Transverse colon (tissue), 4 donors: ENCODE results near the gene PPP4R2.

Experiments used
- EP300 ChIP-seq: sonication (generic); formaldehyde crosslinking; IDR thresholded peaks from one replicate; pipeline ENCODE4 v1.6.1; 2017; ENCODE audit warnings: antibody characterized with exemption, low read depth
- POLR2A ChIP-seq: fragments of 450-650 bp; IDR thresholded peaks from one replicate; pipeline ENCODE4 v1.6.1; 2016; ENCODE audit warnings: antibody characterized with exemption, mild to moderate bottlenecking, moderate library complexity
- POLR2AphosphoS5 ChIP-seq, 3 donors: sonication (generic); formaldehyde crosslinking; IDR thresholded peaks; one replicate each; pipeline ENCODE4 v1.6.1; 2016; ENCODE audit warnings: antibody characterized with exemption in 3 of 3
- TF ChIP-seq, protein P1 (sequence below), 5 experiments: fragments of 200-600 bp in 3 of 5; fragments of 450-650 bp in 2 of 5; sonication (generic) in 3 of 5; IDR thresholded peaks; 1 replicate in 2 of 5; 2 replicates in 3 of 5; pipeline ENCODE4 v1.5.1; 2016 to 2017; ENCODE audit warnings: antibody characterized with exemption in 5 of 5, inconsistent platforms in 3 of 5, mild to moderate bottlenecking in 2 of 5, moderate library complexity in 1 of 5

DNA sequence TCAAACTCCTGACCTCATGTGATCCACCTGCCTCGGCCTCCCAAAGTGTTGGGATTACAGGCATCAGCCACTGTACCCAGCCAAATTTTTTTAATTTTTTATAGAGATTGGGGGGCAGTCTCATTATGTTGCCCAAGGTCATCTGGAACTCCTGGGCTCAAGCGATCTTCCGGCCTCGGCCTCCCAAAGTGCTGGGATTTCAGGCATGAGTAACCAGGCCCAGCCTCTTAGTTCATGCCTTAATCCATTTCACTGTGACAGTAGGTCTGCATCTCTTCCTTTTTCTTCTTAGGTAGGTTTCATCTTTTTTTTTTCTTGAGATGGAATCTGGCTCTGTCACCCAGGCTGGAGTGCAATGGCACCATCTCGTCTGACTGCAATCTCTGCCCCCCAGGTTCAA, 37.3 kb upstream of the PPP4R2 start:
- TF ChIP-seq POLR2AphosphoS5 (IDR thresholded peaks at IDR 0.05) (no peak), POLR2A (no peak), EP300 (no peak)
- TF ChIP-seq, protein P1, sequence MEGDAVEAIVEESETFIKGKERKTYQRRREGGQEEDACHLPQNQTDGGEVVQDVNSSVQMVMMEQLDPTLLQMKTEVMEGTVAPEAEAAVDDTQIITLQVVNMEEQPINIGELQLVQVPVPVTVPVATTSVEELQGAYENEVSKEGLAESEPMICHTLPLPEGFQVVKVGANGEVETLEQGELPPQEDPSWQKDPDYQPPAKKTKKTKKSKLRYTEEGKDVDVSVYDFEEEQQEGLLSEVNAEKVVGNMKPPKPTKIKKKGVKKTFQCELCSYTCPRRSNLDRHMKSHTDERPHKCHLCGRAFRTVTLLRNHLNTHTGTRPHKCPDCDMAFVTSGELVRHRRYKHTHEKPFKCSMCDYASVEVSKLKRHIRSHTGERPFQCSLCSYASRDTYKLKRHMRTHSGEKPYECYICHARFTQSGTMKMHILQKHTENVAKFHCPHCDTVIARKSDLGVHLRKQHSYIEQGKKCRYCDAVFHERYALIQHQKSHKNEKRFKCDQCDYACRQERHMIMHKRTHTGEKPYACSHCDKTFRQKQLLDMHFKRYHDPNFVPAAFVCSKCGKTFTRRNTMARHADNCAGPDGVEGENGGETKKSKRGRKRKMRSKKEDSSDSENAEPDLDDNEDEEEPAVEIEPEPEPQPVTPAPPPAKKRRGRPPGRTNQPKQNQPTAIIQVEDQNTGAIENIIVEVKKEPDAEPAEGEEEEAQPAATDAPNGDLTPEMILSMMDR (IDR thresholded peaks at IDR 0.05) = no peak
